SU-DHL-6 (cell line): ENCODE measurements around the gene CARD10.

Experiments used
- H2AFZ ChIP-seq: fragments of 200-600 bp; sonication (generic); 2 replicates; pipeline ENCODE4 v1.6.1; 2014; ENCODE audit warnings: low read depth, mild to moderate bottlenecking, moderate library complexity, mixed read lengths, antibody characterized with exemption, low read length; ENCODE audit not compliant: severe bottlenecking
- H3F3A ChIP-seq: fragments of 200-600 bp; shearing (Covaris generic); 2 replicates; pipeline ENCODE4 v1.6.0; 2016; ENCODE audit warnings: antibody characterized with exemption, mild to moderate bottlenecking; ENCODE audit not compliant: insufficient read depth
- H3K27ac ChIP-seq: fragments of 200-600 bp; sonication (generic); 2 replicates; pipeline ENCODE4 v1.5.1; 2016; ENCODE audit warnings: low read depth, mild to moderate bottlenecking, low read length, moderate library complexity, mixed read lengths
- H3K27me3 ChIP-seq: fragments of 200-600 bp; sonication (generic), shearing (Covaris generic); 2 replicates; pipeline ENCODE4 v1.6.0; 2014; ENCODE audit warnings: mild to moderate bottlenecking, low read length
- H3K36me3 ChIP-seq: fragments of 200-600 bp; sonication (generic); 2 replicates; pipeline ENCODE4 v1.6.1; 2014; ENCODE audit warnings: mild to moderate bottlenecking, low read length, mixed read lengths
- H3K4me2 ChIP-seq: fragments of 300-600, 200-600 bp; shearing (Covaris generic), sonication (generic); 2 replicates; pipeline ENCODE4 v1.6.0; 2014; ENCODE audit warnings: low read length, low read depth, mild to moderate bottlenecking; ENCODE audit not compliant: poor library complexity, severe bottlenecking
- H3K4me3 ChIP-seq: fragments of 200-600 bp; sonication (generic); 2 replicates; pipeline ENCODE4 v1.5.1; 2014; ENCODE audit warnings: antibody characterized with exemption, low read length, mild to moderate bottlenecking, mixed read lengths; ENCODE audit not compliant: insufficient read depth, poor library complexity, severe bottlenecking
- H3K79me2 ChIP-seq: fragments of 200-600 bp; sonication (generic); 2 replicates; pipeline ENCODE4 v1.6.1; 2014; ENCODE audit warnings: mild to moderate bottlenecking, low read length, moderate library complexity; ENCODE audit not compliant: insufficient read depth
- H3K9ac ChIP-seq: fragments of 200-600 bp; sonication (generic); 2 replicates; pipeline ENCODE4 v1.7.0; 2014; ENCODE audit warnings: mild to moderate bottlenecking, low read length
- H3K9me2 ChIP-seq: fragments of 200-600 bp; sonication (generic); replicated peaks from 2 replicates; pipeline ENCODE4 v1.6.1; 2014; ENCODE audit warnings: low read length; ENCODE audit not compliant: insufficient read depth
- H3K9me3 ChIP-seq: fragments of 200-600 bp; sonication (generic); 2 replicates; pipeline ENCODE4 v1.6.1; 2014; ENCODE audit warnings: low read length, mixed read lengths; ENCODE audit not compliant: insufficient read depth
- H4K20me1 ChIP-seq: fragments of 200-600 bp; sonication (generic); 2 replicates; pipeline ENCODE4 v1.6.1; 2014; ENCODE audit warnings: low read depth, mild to moderate bottlenecking, antibody characterized with exemption, low read length, moderate library complexity, mixed read lengths
- CTCF ChIP-seq: fragments of 200-600 bp; sonication (generic); IDR thresholded peaks from one replicate; pipeline ENCODE4 v1.5.1; 2017; ENCODE audit warnings: antibody characterized with exemption, mild to moderate bottlenecking, low read length, moderate library complexity; ENCODE audit not compliant: insufficient read depth, poor library complexity, severe bottlenecking
- EZH2phosphoT487 ChIP-seq: fragments of 200-600 bp; sonication (generic), shearing (Covaris generic); conservative IDR thresholded peaks from 2 replicates; pipeline ENCODE4 v1.6.1; 2018; ENCODE audit warnings: mild to moderate bottlenecking, antibody characterized with exemption, low read length, moderate library complexity, mixed read lengths

CARD10 gene

DNA sequence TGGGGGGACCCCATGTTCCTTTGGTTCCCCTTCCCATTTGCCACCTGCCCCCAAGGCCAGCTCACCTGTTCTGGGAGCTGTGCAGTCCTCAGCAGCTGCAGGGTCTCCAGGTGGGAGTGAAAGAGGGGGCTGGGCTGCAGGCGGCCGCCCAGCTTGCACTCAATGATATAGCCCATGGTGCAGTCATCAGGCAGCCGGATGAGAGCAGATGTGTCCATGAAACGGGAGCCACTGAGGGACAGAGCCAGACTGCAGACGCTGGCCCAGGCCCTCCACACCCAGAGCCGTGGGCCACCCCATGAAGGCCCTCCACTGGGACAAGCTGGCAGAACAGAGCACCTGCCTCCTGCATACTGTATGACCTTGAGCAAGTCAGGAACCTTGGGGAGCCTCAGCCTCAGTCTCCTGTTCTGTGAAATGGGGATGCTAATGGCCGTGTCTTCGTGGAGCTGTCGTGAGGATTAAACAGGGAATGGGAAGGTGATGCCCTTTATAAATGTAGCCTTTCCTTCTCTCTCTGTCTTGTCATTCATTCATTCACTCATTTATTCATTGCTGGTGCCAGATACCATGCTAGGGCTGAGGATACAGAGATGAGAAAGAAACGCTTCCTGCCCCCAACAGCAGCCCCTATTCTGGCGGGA lies 44.6 kb downstream of the CARD10 start:
- H3K79me2 ChIP-seq = no peaks in the 10 kb centered on the region
- H2AFZ ChIP-seq = no peak overlapping the region
- H3K27ac ChIP-seq = peak overlapping the region; percentile 94; the same call in 1 of the 2 replicates
- H3K9me2 ChIP-seq = no peaks in the 10 kb centered on the region
- no peak overlapping the region for H3K4me3 ChIP-seq
- H3K9ac ChIP-seq = no peak overlapping the region
- no peaks in the 10 kb centered on the region for H4K20me1 ChIP-seq
- TF ChIP-seq CTCF (no peak), EZH2phosphoT487 (no peak)
- no peaks in the 10 kb centered on the region for H3K27me3 ChIP-seq
- H3F3A ChIP-seq = 0 out of 2 replicates have a peak, but pooled peaks cover 5% of the 10 kb centered on the region
- 0 out of 2 replicates have a peak, but pooled peaks cover 6% of the 10 kb centered on the region for H3K36me3 ChIP-seq
- no peaks in the 10 kb centered on the region for H3K9me3 ChIP-seq
- H3K4me2 ChIP-seq = no peak overlapping the region

- Histone ChIP-seq H4K20me1 (no peaks in the 10 kb centered on the region), H3K27ac (no peak overlapping the region), H3F3A (0 out of 2 replicates have a peak, but pooled peaks cover 5% of the 10 kb centered on the region), H3K4me2 (no peak overlapping the region), H3K9ac (no peak overlapping the region), H3K79me2 (no peaks in the 10 kb centered on the region), H3K27me3 (no peaks in the 10 kb centered on the region), H3K36me3 (0 out of 2 replicates have a peak, but pooled peaks cover 6% of the 10 kb centered on the region), H3K4me3 (no peak overlapping the region), H3K9me2 (no peaks in the 10 kb centered on the region), H3K9me3 (no peaks in the 10 kb centered on the region), H2AFZ (no peak overlapping the region)
- TF ChIP-seq EZH2phosphoT487 (no peak), CTCF (no peak)
These were observed 45.7 kb downstream of the CARD10 start for GRCh38 chr22:37473437-37473946.

GRCh38 chr22:37472418-37473006 lies 46.7 kb downstream of the CARD10 start:
- H3K79me2 ChIP-seq = no peaks in the 10 kb centered on the region
- no peaks in the 10 kb centered on the region for H3K9me3 ChIP-seq
- H4K20me1 ChIP-seq = no peaks in the 10 kb centered on the region
- H3K27me3 ChIP-seq = no peaks in the 10 kb centered on the region
- H3K9me2 ChIP-seq = no peaks in the 10 kb centered on the region
- H3K4me3 ChIP-seq = no peak overlapping the region
- H2AFZ ChIP-seq = no peak overlapping the region
- H3K27ac ChIP-seq = no peak overlapping the region
- H3K9ac ChIP-seq = no peak overlapping the region
- peak; percentile 70 for TF ChIP-seq CTCF
- TF ChIP-seq EZH2phosphoT487 = no peak
- no peak overlapping the region for H3K4me2 ChIP-seq
- 0 out of 2 replicates have a peak, but pooled peaks cover 6% of the 10 kb centered on the region for H3K36me3 ChIP-seq
- 0 out of 2 replicates have a peak, but pooled peaks cover under 1% of the 10 kb centered on the region for H3F3A ChIP-seq
